ACC112 (cell line): ENCODE results near the gene ADGRB2.

ENCODE experiments used
- H2AFZ ChIP-seq: fragments of 200-600 bp; sonication (generic); one replicate; pipeline ENCODE4 v1.6.0; 2017; ENCODE audit warnings: antibody characterized with exemption, low read length; ENCODE audit not compliant: unreplicated experiment
- H3K27ac ChIP-seq: fragments of 200-600 bp; sonication (generic); 2 replicates; pipeline ENCODE4 v1.5.1; 2014; ENCODE audit warnings: low read depth, mild to moderate bottlenecking, antibody characterized with exemption, low read length, moderate library complexity
- H3K27me3 ChIP-seq: fragments of 200-600 bp; sonication (generic); 2 replicates; pipeline ENCODE4 v1.6.1; 2014; ENCODE audit warnings: mild to moderate bottlenecking, antibody characterized with exemption, low read length, moderate library complexity, mixed read lengths; ENCODE audit not compliant: insufficient read depth
- H3K36me3 ChIP-seq: fragments of 200-600 bp; sonication (generic); 2 replicates; pipeline ENCODE4 v1.6.1; 2016; ENCODE audit warnings: mild to moderate bottlenecking, antibody characterized with exemption, low read length, moderate library complexity, mixed read lengths; ENCODE audit not compliant: insufficient read depth
- H3K4me1 ChIP-seq: fragments of 200-600 bp; sonication (generic); one replicate; pipeline ENCODE4 v1.6.1; 2016; ENCODE audit warnings: low read length, mixed read lengths; ENCODE audit not compliant: insufficient read depth, unreplicated experiment, control insufficient read depth
- H3K4me3 ChIP-seq: fragments of 200-600 bp; sonication (generic); 2 replicates; pipeline ENCODE4 v1.5.1; 2014; ENCODE audit warnings: mild to moderate bottlenecking, low read depth, low read length
- H3K79me2 ChIP-seq: fragments of 200-600 bp; sonication (generic); one replicate; pipeline ENCODE4 v1.6.0; 2016; ENCODE audit warnings: low read length; ENCODE audit not compliant: control insufficient read depth, unreplicated experiment, insufficient read depth

The ADGRB2 gene

GRCh38 chr1:31748365-31748764 is 15.8 kb downstream of the ADGRB2 start:
- no peak overlapping the region for H2AFZ ChIP-seq
- H3K79me2 ChIP-seq, result no peaks in the 10 kb centered on the region
- H3K4me1 ChIP-seq, result peaks cover 16% of the 10 kb centered on the region
- H3K27ac ChIP-seq, result no peak overlapping the region
- no peaks in the 10 kb centered on the region for H3K36me3 ChIP-seq
- H3K4me3 ChIP-seq, result no peak overlapping the region
- no peaks in the 10 kb centered on the region for H3K27me3 ChIP-seq

GRCh38 chr1:31747304-31747703 is 16.8 kb downstream of the ADGRB2 start:
- no peak overlapping the region for H3K4me3 ChIP-seq
- no peak overlapping the region for H3K27ac ChIP-seq
- no peaks in the 10 kb centered on the region for H3K36me3 ChIP-seq
- no peak overlapping the region for H2AFZ ChIP-seq
- no peaks in the 10 kb centered on the region for H3K79me2 ChIP-seq
- H3K4me1 ChIP-seq, result peaks cover 16% of the 10 kb centered on the region
- H3K27me3 ChIP-seq, result no peaks in the 10 kb centered on the region

- Histone ChIP-seq H3K79me2 (no peaks in the 10 kb centered on the region), H2AFZ (no peak overlapping the region), H3K4me3 (no peak overlapping the region), H3K27me3 (no peaks in the 10 kb centered on the region), H3K27ac (no peak overlapping the region), H3K4me1 (peaks cover 16% of the 10 kb centered on the region), H3K36me3 (no peaks in the 10 kb centered on the region)
These were observed 17.5 kb downstream of the ADGRB2 start for GRCh38 chr1:31746687-31747086.

- H3K27ac ChIP-seq, result no peak overlapping the region
These were observed 18.0 kb downstream of the ADGRB2 start for GRCh38 chr1:31745946-31746670.

GRCh38 chr1:31745096-31745945 is 18.8 kb downstream of the ADGRB2 start:
- Histone ChIP-seq H3K79me2 (no peaks in the 10 kb centered on the region), H3K4me1 (peaks cover 7% of the 10 kb centered on the region), H3K4me3 (no peak overlapping the region), H3K36me3 (no peaks in the 10 kb centered on the region), H2AFZ (no peak overlapping the region), H3K27ac (no peak overlapping the region), H3K27me3 (no peaks in the 10 kb centered on the region)

More at GRCh38 chr1:31745946-31746670, 18.0 kb downstream of the ADGRB2 start:
- Histone ChIP-seq H3K4me1 (peaks cover 15% of the 10 kb centered on the region), H3K36me3 (no peaks in the 10 kb centered on the region), H3K79me2 (no peaks in the 10 kb centered on the region), H2AFZ (no peak overlapping the region), H3K27me3 (no peaks in the 10 kb centered on the region), H3K4me3 (no peak overlapping the region)

- Histone ChIP-seq H3K79me2 (no peaks in the 10 kb centered on the region), H3K27ac (no peak overlapping the region), H3K4me3 (no peak overlapping the region)
These were observed 19.8 kb downstream of the ADGRB2 start for GRCh38 chr1:31744165-31744888.

GRCh38 chr1:31742462-31743212 is 21.5 kb downstream of the ADGRB2 start:
- H2AFZ ChIP-seq, result no peak overlapping the region
- no peaks in the 10 kb centered on the region for H3K79me2 ChIP-seq
- peaks cover 6% of the 10 kb centered on the region for H3K4me1 ChIP-seq
- H3K4me3 ChIP-seq, result no peak overlapping the region
- no peaks in the 10 kb centered on the region for H3K27me3 ChIP-seq
- H3K36me3 ChIP-seq, result no peaks in the 10 kb centered on the region
- no peak overlapping the region for H3K27ac ChIP-seq

More at GRCh38 chr1:31744165-31744888, 19.8 kb downstream of the ADGRB2 start:
- H3K36me3 ChIP-seq, result no peaks in the 10 kb centered on the region
- peaks cover 6% of the 10 kb centered on the region for H3K4me1 ChIP-seq
- no peak overlapping the region for H2AFZ ChIP-seq
- no peaks in the 10 kb centered on the region for H3K27me3 ChIP-seq

GRCh38 chr1:31739346-31739745 is 24.8 kb downstream of the ADGRB2 start:
- Histone ChIP-seq H3K27me3 (no peaks in the 10 kb centered on the region), H2AFZ (no peak overlapping the region), H3K36me3 (no peaks in the 10 kb centered on the region), H3K27ac (no peak overlapping the region), H3K79me2 (no peaks in the 10 kb centered on the region), H3K4me3 (no peak overlapping the region), H3K4me1 (no peaks in the 10 kb centered on the region)

- H2AFZ ChIP-seq, result no peak overlapping the region
- H3K79me2 ChIP-seq, result no peaks in the 10 kb centered on the region
- no peaks in the 10 kb centered on the region for H3K36me3 ChIP-seq
- no peak overlapping the region for H3K27ac ChIP-seq
- no peak overlapping the region for H3K4me3 ChIP-seq
- H3K27me3 ChIP-seq, result no peaks in the 10 kb centered on the region
- no peaks in the 10 kb centered on the region for H3K4me1 ChIP-seq
These were observed 27.5 kb downstream of the ADGRB2 start for GRCh38 chr1:31736675-31737074.

GRCh38 chr1:31735571-31735970 is 28.6 kb downstream of the ADGRB2 start:
- H3K27ac ChIP-seq, result no peak overlapping the region
- no peaks in the 10 kb centered on the region for H3K79me2 ChIP-seq
- H3K36me3 ChIP-seq, result no peaks in the 10 kb centered on the region
- H3K4me3 ChIP-seq, result no peak overlapping the region
- H2AFZ ChIP-seq, result no peak overlapping the region
- no peaks in the 10 kb centered on the region for H3K4me1 ChIP-seq
- no peaks in the 10 kb centered on the region for H3K27me3 ChIP-seq
